Hematopoietic multipotent progenitor cell treated with erythropoietin and hydrocortisone succinate and interleukin-3 and kit ligand, for 15 days (in vitro differentiated cells): Measurements from ENCODE around the gene CCDC85A.

Source experiments
- DNase-seq: peaks from one replicate; pipeline ENCODE4 v3.0.0-alpha.2; 2015; ENCODE audit warnings: low spot score

The CCDC85A gene

DNA sequence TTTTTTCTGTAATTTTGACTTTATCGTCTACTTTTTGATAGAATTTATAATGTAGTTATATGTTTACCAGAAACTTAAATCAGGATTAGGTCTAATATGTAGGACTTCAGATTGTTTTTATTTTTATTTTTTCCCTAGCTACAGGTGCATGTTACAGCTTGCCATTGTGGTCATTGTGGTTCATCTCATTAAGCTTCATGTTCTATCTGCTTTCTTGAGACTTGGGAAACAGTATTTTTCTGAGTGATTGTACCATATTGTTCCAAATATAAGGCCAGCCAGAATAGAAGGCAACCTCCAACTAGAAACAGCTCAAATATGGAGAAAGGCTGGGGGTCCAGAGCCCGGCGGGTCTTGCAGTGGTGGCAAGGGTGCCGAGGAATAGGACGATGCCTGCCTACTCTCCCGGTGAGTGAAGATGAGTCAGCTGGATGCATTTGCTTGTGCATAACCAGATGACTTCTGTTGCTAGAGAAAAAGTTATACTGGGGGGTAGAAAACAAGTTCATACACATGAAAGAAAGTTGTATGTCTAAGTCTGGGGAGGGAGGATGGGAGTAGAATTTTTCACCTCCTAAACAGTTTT lies 188.4 kb downstream of the CCDC85A start:
- DNase-seq: no peak

DNA sequence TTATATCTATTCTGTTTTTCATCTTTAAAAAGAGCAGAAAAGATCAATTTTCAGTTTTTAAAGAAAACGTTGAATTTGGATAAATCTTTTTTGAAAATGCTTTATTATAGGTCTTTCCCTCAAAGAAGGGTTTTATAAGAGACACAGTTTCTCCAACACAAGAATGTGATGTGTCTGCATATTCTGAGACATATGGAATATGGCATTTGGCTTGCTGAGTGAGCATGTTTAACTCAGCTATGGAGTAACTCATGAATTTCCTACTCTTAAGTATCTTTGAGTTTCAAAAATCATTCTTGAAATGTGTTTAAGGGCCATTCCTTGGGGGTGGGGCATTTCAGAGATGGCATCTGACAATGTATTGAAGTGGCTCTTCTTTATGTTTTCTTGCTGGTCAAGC lies 191.5 kb downstream of the CCDC85A start:
- no peak for DNase-seq

DNA sequence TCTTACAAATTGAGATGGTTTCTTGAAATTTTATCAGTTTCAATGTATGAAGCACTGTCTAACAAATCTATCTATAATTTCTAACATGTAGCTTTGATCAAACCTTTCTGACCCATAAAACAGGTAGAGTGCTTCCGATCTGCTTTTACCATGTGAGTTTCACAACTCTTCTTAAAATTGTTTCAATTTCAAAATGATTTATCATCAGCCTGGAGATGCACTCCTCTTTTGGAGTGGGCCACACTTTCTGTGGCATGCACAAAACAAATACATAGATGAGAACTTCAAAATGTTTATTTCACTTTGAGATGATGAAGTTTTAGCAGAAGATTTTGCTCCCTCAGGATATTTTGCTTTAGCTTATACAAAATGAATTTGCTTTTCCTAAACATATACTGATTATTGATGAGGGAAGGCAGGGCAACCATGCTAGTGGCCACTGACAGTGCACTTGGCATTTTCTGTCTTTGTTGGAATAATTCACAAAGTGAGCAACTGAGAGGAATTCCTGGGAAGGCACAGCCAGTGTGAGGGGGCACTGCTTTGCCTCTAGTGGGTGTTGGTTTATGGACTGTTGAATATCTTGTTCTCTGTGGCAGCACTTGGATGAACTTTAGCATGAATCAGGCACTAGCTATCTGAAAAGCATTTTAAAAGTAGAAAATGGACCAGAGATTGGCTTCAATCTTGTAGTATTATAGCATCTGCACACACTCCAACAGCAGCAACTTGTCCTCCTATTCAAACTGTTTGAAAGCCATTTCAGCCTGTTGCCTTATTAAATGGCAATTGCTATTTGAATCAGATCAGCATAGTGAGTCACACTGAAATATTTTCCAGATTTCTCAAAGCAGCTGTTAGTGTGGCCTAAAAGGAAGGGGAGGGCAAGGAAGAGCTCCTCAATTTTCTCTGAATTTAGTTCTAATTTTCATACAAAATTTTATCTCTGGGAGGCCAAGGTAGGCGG lies 193.2 kb downstream of the CCDC85A start:
- DNase-seq: no peak

DNA sequence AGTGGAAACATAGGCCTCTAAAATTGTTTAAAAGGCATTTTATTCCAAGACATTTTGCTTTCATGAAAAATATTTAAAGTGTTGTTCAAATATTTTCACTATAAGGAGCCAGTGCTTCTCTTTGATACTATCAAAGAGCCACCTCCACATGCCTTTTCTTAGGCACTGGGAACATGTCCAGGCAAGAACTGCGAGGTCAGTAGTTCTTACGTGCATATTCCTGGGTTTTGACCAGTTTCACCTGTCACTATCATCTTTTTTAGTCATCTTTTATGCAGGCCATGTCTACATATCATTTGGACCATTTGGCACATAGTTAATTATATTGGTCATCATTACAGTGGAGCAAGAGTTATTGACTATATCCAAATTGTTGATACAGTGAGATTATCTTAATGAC lies 195.3 kb downstream of the CCDC85A start:
- DNase-seq: no peak

DNA sequence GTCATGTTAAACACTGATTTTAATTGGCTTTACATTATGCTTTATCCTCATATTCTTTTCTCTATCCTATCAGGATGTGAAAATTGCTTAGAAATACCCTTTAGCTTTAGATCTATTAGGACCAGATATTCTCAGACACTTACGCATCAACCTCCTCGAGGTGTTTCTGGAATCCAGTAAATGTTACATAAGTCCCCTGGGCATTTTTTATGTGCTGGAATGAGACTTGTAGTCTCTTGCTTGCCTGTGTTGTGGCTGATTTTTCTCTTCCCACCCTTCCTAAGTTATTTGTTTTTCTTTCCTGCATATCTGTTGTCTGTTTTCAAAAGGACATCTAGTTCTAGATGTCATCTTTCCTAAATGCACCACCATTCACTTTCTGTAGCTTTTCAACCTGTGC lies 197.1 kb downstream of the CCDC85A start:
- DNase-seq: no peak

DNA sequence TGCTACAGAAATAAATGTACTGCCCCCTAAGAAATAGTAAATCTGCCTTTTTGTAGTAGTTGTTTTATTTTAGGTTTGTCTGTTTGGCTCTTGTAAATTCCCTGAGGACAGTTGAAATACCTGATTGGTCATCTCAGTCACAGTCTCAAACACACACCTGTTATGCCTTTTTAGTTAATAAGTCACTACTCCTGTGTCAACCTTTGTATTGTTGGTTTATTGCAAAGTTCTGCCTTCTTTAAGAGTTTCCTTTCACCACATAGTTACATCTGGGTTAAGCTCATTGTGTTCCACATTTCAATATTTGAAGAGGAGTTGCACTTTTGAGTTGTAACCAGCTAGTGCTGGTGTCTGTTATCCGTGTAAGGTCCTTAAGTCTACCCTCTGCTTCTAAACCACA lies 198.7 kb downstream of the CCDC85A start:
- no peak for DNase-seq

DNA sequence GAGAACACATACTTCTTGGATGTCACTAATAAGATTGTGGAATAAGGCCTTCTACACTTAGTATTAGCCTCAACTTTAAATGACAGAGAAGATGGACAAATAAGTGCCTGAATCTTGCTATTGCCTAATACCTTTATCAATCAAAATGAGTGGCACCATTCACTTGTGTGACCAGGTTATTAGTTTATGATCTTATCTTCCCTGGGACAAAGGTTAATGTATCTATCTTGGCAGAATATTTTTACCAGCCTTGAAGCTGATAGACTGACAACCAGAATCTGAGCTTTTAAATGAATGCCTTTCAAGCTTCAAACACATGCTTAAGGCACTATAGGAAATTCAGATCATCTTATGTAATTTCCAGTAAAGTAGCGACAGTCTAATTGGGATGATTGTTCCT lies 202.9 kb downstream of the CCDC85A start:
- no peak for DNase-seq

DNA sequence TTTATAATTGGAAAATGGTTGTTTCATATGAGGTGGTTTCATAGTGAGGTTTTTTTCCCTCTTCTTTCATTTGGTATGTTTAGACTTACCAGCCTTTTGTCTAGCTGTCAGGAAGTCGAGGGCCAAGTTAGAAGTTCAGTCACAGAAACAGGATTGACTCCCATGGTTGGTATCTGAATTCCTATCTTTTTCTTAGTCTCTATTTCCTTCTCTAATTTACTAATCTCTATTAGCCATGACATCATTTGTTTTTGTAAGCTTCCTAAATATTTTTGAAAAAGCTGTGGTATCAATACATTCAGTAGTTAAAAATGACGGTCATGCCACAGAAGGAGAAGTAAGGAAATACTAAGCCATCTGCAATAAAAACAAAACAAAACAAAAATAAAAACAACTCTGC lies 206.9 kb downstream of the CCDC85A start:
- no peak for DNase-seq

DNA sequence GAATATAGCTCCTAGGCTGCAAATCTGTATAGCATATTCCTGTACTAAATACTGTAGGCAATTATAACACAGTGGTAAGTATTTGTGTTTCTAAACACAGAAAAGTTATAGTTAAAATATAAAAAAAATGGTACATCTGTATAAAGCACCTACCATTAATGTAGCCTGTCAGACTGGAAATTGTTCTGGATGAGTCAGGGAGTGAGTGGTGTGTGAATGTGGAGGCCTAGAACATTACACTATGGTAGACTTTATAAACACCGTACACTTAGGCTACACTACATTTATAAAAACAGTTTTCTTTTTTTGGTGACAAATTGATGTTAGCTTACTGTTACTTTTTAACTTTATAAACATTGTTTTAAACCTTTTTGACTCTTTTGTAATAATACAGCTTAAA lies 226.3 kb downstream of the CCDC85A start:
- DNase-seq: no peak

DNA sequence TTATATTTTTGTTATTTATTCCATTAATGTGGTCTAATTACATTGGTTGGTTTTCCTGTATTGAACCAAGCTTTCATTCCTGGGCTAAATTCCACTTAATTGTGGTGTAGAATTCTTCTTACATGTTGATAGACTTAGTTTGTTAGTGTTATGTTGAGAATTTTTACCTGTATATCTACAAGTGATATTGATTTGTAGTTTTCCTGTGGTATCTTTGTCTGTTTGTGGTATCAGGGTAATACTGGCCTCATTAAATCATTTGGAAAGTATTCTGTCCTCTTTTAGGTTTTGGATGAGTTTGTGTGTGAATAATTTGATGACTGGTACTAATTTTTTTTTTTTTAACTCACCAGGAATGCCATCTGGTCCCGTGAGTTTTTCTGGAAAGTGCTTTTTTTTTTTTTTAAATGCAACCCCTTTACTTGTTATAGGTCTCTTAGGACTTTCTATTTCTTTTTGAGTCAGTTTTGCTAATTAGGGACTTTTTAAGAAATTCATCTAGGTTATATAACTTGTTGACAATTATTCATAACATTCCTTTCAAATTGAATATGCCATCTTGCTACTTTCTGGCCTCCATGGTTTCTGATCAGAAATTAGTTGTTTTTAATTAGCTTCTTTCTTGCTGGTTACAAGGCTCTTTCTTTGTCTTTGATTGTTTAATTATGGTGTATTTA lies 232.8 kb downstream of the CCDC85A start:
- DNase-seq: no peak
